Liver (tissue), 9 donors: ENCODE data around the gene CACNB1. TPM values are rescaled to one million over a fixed set of nuclear protein-coding genes. Genes with fewer than 3 reads are reported as not detected.

Experiments used
- DNase-seq: peaks from one replicate; pipeline ENCODE4 v3.0.0-alpha.2; 2017; ENCODE audit warnings: low spot score
- H3K27ac ChIP-seq, 2 donors: one replicate each; pipeline ENCODE4 v1.7.0; 2013; ENCODE audit warnings: inconsistent platforms in 2 of 2, low read length in 2 of 2, control low read depth in 1 of 2, low read depth in 1 of 2, mild to moderate bottlenecking in 1 of 2
- H3K27me3 ChIP-seq, 4 donors: one replicate each; pipeline versions ENCODE4 v1.6.1 to v1.7.0; 2013; ENCODE audit warnings: low read length in 3 of 4, inconsistent platforms in 1 of 4, mild to moderate bottlenecking in 1 of 4, moderate library complexity in 1 of 4; ENCODE audit not compliant: control insufficient read depth in 4 of 4, insufficient read depth in 4 of 4
- H3K36me3 ChIP-seq, 4 donors: one replicate each; pipeline versions ENCODE4 v1.6.1 to v1.7.0; 2013; ENCODE audit warnings: low read length in 3 of 4, mild to moderate bottlenecking in 3 of 4, low read depth in 1 of 4, moderate library complexity in 1 of 4; ENCODE audit not compliant: control insufficient read depth in 4 of 4, insufficient read depth in 3 of 4
- H3K4me1 ChIP-seq, 4 donors: one replicate each; pipeline versions ENCODE4 v1.6.1 to v1.7.0; 2013; ENCODE audit warnings: low read length in 3 of 4, mild to moderate bottlenecking in 3 of 4, moderate library complexity in 1 of 4; ENCODE audit not compliant: control insufficient read depth in 4 of 4, insufficient read depth in 4 of 4
- H3K4me3 ChIP-seq, 3 donors: one replicate each; pipeline versions ENCODE4 v1.6.1 to v1.7.0; 2013; ENCODE audit warnings: low read length in 3 of 3, control low read depth in 1 of 3, low read depth in 1 of 3, mild to moderate bottlenecking in 1 of 3
- H3K9ac ChIP-seq, 2 donors: one replicate each; pipeline ENCODE4 v1.7.0; 2013; ENCODE audit warnings: low read length in 2 of 2, mild to moderate bottlenecking in 2 of 2, moderate library complexity in 2 of 2, control low read depth in 1 of 2, low read depth in 1 of 2
- H3K9me3 ChIP-seq, 4 donors: one replicate each; pipeline versions ENCODE4 v1.6.1 to v1.7.0; 2013; ENCODE audit warnings: low read length in 3 of 4; ENCODE audit not compliant: control insufficient read depth in 4 of 4
- EGR1 ChIP-seq, 2 donors: IDR thresholded peaks; 2 replicates each; pipeline ENCODE4 v1.6.1; 2016 to 2018; ENCODE audit warnings: antibody characterized with exemption in 2 of 2, low read depth in 2 of 2
- FOXA1 ChIP-seq: IDR thresholded peaks from 2 replicates; pipeline ENCODE4 v1.6.1; 2016; ENCODE audit warnings: antibody characterized with exemption
- FOXA2 ChIP-seq: IDR thresholded peaks from 2 replicates; pipeline ENCODE4 v1.6.1; 2016; ENCODE audit warnings: antibody characterized with exemption
- GABPA ChIP-seq, 2 donors: IDR thresholded peaks in 1 of 2; conservative IDR thresholded peaks in 1 of 2; 2 replicates each; pipeline ENCODE4 v1.6.1; 2016; ENCODE audit warnings: antibody characterized with exemption in 2 of 2, mild to moderate bottlenecking in 1 of 2, moderate library complexity in 1 of 2
- HNF4A ChIP-seq, 2 donors: conservative IDR thresholded peaks; 2 replicates each; pipeline ENCODE4 v1.6.1; 2016; ENCODE audit warnings: antibody characterized with exemption in 2 of 2, mild to moderate bottlenecking in 2 of 2
- HNF4G ChIP-seq: IDR thresholded peaks from 2 replicates; pipeline ENCODE4 v1.6.1; 2016; ENCODE audit warnings: antibody characterized with exemption
- JUND ChIP-seq, 2 donors: IDR thresholded peaks; 2 replicates each; pipeline ENCODE4 v1.6.1; 2016; ENCODE audit warnings: antibody characterized with exemption in 2 of 2
- NR2F2 ChIP-seq: IDR thresholded peaks from 2 replicates; pipeline ENCODE4 v1.6.1; 2016; ENCODE audit warnings: antibody characterized with exemption
- RAD21 ChIP-seq, 2 donors: IDR thresholded peaks; 2 replicates each; pipeline ENCODE4 v1.6.1; 2016; ENCODE audit warnings: antibody characterized with exemption in 2 of 2, mild to moderate bottlenecking in 2 of 2
- RXRA ChIP-seq, 2 donors: IDR thresholded peaks; 2 replicates each; pipeline ENCODE4 v1.6.1; 2017 to 2018; ENCODE audit warnings: antibody characterized with exemption in 2 of 2, mild to moderate bottlenecking in 1 of 2
- SP1 ChIP-seq: IDR thresholded peaks from 2 replicates; pipeline ENCODE4 v1.6.1; 2018; ENCODE audit warnings: antibody characterized with exemption, mild to moderate bottlenecking
- TAF1 ChIP-seq: conservative IDR thresholded peaks from 2 replicates; pipeline ENCODE4 v1.6.1; 2016; ENCODE audit warnings: antibody characterized with exemption, mild to moderate bottlenecking
- YY1 ChIP-seq: IDR thresholded peaks from 2 replicates; pipeline ENCODE4 v1.6.1; 2016; ENCODE audit warnings: antibody characterized with exemption, mild to moderate bottlenecking
- WGBS: extraction: QIAGEN DNeasy Blood & Tissue Kit; methylation state at CpG from one replicate; pipeline ENCODE4 v1.1.7; 2013; 5-methylcytosine and 5-hydroxymethylcytosine counted together
- polyA plus RNA-seq, 2 donors: library from polyadenylated mRNA; stranded (reverse) in 1 of 2; unstranded in 1 of 2; fragments of 200-250 nt in 1 of 2; fragments of >200 nt in 1 of 2; fragmentation: Nextera tagmentation in 1 of 2; extraction: Ambion mirVana in 1 of 2; gene quantifications; one replicate each; pipeline versions ENCODE4 v1.2.1 to v1.2.3, GENCODE V29; 2013 to 2015
- total RNA-seq, 2 donors: library from RNA; depleted of rRNA; stranded (reverse); fragments of >200 nt; gene quantifications; one replicate each; pipeline ENCODE4 v1.2.3, GENCODE V29; 2014
- TF ChIP-seq, protein P1 (sequence below): IDR thresholded peaks from 2 replicates; pipeline ENCODE4 v1.6.1; 2016; ENCODE audit warnings: antibody characterized with exemption
- TF ChIP-seq, protein P2 (sequence below): IDR thresholded peaks from 2 replicates; pipeline ENCODE4 v1.6.1; 2016; ENCODE audit warnings: antibody characterized with exemption
- TF ChIP-seq, protein P3 (sequence below): fragments of 150-350 bp; IDR thresholded peaks from 2 replicates; pipeline ENCODE4 v1.5.1; 2017; ENCODE audit warnings: improper control_type of control experiment, low read depth, low read length; ENCODE audit not compliant: missing input control
- TF ChIP-seq, protein P4 (sequence below): IDR thresholded peaks from 2 replicates; pipeline ENCODE4 v1.6.1; 2016; ENCODE audit warnings: antibody characterized with exemption, mild to moderate bottlenecking
- TF ChIP-seq, protein P5 (sequence below): IDR thresholded peaks from 2 replicates; pipeline ENCODE4 v1.6.1; 2016; ENCODE audit warnings: antibody characterized with exemption
- donor health status: healthy.
- donor health status: healthy.
- donor health status: healthy.
- donor health status: healthy.
- donor health status: healthy.

The CACNB1 gene
- total and polyA plus RNA-seq, 4 donors: 0.05 to 1.3 (median 0.26) TPM

DNA sequence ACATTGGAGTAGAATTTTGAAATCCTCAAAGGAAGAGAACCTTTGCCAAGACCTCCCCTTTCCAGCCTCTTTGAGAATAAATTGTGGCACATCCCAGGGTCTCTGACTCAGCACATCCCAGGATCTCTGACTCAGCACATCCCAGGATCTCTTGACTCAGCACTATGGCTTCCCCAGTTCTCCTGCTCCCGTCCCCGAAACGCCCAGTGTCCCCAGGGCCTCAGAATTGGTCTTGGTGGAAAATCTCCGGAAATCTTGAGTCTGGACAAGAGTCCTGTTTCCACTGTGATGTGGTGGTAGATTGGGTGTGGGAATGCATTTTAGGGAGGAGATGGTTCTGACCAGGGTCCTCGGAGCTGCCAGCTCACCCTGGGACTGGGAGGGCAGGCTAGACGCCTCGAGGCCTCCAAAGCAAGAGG is 65.3 kb downstream of the CACNB1 start:
- Histone ChIP-seq H3K4me3 (no peak overlapping the region), H3K9me3 (no peaks in the 10 kb centered on the region), H3K9ac (no peak overlapping the region), H3K27ac (no peak overlapping the region), H3K4me1 (no peaks in the 10 kb centered on the region), H3K36me3 (no peaks in the 10 kb centered on the region), H3K27me3 (no peaks in the 10 kb centered on the region)
- no peak for TF ChIP-seq JUND (IDR thresholded peaks at IDR 0.05)
- TF ChIP-seq, protein P1, sequence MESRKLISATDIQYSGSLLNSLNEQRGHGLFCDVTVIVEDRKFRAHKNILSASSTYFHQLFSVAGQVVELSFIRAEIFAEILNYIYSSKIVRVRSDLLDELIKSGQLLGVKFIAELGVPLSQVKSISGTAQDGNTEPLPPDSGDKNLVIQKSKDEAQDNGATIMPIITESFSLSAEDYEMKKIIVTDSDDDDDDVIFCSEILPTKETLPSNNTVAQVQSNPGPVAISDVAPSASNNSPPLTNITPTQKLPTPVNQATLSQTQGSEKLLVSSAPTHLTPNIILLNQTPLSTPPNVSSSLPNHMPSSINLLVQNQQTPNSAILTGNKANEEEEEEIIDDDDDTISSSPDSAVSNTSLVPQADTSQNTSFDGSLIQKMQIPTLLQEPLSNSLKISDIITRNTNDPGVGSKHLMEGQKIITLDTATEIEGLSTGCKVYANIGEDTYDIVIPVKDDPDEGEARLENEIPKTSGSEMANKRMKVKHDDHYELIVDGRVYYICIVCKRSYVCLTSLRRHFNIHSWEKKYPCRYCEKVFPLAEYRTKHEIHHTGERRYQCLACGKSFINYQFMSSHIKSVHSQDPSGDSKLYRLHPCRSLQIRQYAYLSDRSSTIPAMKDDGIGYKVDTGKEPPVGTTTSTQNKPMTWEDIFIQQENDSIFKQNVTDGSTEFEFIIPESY: no peak
- TF ChIP-seq FOXA1: no peak
- no peak for TF ChIP-seq HNF4A (conservative IDR thresholded peaks at IDR 0.05)
- TF ChIP-seq, protein P2, sequence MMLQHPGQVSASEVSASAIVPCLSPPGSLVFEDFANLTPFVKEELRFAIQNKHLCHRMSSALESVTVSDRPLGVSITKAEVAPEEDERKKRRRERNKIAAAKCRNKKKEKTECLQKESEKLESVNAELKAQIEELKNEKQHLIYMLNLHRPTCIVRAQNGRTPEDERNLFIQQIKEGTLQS: no peak
- no peak for TF ChIP-seq GABPA (IDR thresholded peaks at IDR 0.05 in 1 of 2, conservative IDR thresholded peaks at IDR 0.05 in 1 of 2)
- TF ChIP-seq YY1: no peak
- TF ChIP-seq SP1: no peak
- TF ChIP-seq, protein P3, sequence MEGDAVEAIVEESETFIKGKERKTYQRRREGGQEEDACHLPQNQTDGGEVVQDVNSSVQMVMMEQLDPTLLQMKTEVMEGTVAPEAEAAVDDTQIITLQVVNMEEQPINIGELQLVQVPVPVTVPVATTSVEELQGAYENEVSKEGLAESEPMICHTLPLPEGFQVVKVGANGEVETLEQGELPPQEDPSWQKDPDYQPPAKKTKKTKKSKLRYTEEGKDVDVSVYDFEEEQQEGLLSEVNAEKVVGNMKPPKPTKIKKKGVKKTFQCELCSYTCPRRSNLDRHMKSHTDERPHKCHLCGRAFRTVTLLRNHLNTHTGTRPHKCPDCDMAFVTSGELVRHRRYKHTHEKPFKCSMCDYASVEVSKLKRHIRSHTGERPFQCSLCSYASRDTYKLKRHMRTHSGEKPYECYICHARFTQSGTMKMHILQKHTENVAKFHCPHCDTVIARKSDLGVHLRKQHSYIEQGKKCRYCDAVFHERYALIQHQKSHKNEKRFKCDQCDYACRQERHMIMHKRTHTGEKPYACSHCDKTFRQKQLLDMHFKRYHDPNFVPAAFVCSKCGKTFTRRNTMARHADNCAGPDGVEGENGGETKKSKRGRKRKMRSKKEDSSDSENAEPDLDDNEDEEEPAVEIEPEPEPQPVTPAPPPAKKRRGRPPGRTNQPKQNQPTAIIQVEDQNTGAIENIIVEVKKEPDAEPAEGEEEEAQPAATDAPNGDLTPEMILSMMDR: no peak
- TF ChIP-seq NR2F2: no peak
- no peak for TF ChIP-seq EGR1 (IDR thresholded peaks at IDR 0.05; ENCODE audit: low read depth in 2 of 2)
- no peak for TF ChIP-seq RXRA (IDR thresholded peaks at IDR 0.05)
- TF ChIP-seq TAF1: no peak
- no peak for TF ChIP-seq FOXA2
- TF ChIP-seq, protein P4, sequence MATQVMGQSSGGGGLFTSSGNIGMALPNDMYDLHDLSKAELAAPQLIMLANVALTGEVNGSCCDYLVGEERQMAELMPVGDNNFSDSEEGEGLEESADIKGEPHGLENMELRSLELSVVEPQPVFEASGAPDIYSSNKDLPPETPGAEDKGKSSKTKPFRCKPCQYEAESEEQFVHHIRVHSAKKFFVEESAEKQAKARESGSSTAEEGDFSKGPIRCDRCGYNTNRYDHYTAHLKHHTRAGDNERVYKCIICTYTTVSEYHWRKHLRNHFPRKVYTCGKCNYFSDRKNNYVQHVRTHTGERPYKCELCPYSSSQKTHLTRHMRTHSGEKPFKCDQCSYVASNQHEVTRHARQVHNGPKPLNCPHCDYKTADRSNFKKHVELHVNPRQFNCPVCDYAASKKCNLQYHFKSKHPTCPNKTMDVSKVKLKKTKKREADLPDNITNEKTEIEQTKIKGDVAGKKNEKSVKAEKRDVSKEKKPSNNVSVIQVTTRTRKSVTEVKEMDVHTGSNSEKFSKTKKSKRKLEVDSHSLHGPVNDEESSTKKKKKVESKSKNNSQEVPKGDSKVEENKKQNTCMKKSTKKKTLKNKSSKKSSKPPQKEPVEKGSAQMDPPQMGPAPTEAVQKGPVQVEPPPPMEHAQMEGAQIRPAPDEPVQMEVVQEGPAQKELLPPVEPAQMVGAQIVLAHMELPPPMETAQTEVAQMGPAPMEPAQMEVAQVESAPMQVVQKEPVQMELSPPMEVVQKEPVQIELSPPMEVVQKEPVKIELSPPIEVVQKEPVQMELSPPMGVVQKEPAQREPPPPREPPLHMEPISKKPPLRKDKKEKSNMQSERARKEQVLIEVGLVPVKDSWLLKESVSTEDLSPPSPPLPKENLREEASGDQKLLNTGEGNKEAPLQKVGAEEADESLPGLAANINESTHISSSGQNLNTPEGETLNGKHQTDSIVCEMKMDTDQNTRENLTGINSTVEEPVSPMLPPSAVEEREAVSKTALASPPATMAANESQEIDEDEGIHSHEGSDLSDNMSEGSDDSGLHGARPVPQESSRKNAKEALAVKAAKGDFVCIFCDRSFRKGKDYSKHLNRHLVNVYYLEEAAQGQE: no peak
- no peak for TF ChIP-seq HNF4G
- TF ChIP-seq, protein P5, sequence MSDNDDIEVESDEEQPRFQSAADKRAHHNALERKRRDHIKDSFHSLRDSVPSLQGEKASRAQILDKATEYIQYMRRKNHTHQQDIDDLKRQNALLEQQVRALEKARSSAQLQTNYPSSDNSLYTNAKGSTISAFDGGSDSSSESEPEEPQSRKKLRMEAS: no peak
- no peak for TF ChIP-seq RAD21 (IDR thresholded peaks at IDR 0.05)
- DNase-seq: no peak
- 91% methylated on average over 7 of the region's 7 CpGs for WGBS
